ENCODE data around the gene CYFIP1.

Gene CYFIP1

DNA sequence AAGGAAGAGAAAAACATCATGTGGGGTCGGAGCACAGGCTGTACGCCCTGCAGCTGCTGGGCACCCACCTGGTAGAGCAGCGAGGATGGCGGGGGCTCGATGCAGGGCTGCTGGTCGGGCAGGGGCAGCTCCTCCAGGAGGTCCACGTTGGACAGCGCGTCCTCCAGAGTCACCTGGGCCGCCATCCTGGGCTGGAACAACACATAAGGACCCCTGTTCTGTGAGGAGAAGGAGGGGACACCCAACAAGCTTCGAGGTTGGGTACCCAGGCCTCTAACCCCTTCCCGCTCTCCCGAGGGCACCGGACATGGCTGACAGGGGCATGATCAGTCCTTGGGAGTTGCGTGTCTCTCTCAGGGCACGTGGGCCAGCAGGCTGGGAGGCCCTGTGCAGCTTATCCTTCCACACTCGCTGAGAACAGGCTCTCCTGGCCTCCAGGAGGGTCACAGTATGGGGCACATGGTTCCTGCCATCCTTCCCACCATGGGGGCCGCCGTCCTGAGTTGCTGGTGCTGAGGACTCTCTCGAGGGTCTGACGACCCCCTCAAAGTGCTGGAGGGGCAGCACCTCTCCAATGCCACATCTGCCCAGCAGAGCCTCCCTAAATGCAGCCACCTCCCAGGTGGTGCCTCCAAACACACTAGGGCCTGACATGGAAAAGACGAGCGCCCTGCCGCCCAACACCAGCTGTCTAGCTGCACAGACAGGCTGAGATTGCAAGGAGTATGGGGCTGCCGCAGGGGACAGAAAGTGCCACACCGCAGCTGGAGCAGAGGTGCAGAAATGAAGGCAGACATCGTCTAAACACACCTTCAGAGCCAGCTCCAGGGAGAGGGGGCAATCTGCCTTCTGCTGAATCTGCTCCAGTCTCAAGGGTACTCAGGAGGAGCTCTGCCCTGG is 32.8 kb downstream of the CYFIP1 start:
- H3K36me3 Mint-ChIP-seq = peaks cover 12% of the 10 kb centered on the region
- H3K4me1 Mint-ChIP-seq = peaks cover 20% of the 10 kb centered on the region
- ATAC-seq = no peak
- no peaks in the 10 kb centered on the region for H3K9me3 Mint-ChIP-seq
- no peak for DNase-seq (ENCODE audit: low spot score in 2 of 2)
- H3K27ac Mint-ChIP-seq = peak overlapping the region; percentile 21
- no peak overlapping the region for H3K4me3 Mint-ChIP-seq

DNA sequence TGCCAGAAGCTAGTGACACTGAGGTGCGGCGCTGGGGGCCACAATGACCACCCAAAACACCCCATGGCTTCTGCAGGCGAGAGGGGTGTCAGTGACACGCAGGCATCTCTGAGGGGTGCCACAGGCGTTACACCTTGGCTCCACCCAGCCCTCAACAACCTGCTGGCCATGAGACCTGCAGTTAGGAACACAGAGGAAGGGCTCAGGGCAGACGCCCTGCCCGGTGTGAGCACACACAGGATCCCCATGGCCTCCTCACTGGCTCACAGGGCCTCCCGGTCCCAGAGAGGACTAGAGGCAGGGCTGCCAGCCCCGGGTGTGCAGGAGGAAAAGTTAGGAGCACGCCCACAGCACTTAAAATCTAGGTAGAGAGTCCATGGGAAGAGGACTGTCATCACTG is 35.1 kb downstream of the CYFIP1 start:
- DNase-seq (ENCODE audit: low spot score in 2 of 2) (no peak), ATAC-seq (no peak)
- no peak overlapping the region for H3K4me3 Mint-ChIP-seq
- peaks cover 12% of the 10 kb centered on the region for H3K36me3 Mint-ChIP-seq
- no peaks in the 10 kb centered on the region for H3K9me3 Mint-ChIP-seq
- peaks cover 14% of the 10 kb centered on the region for H3K4me1 Mint-ChIP-seq
- no peak overlapping the region for H3K27ac Mint-ChIP-seq

DNA sequence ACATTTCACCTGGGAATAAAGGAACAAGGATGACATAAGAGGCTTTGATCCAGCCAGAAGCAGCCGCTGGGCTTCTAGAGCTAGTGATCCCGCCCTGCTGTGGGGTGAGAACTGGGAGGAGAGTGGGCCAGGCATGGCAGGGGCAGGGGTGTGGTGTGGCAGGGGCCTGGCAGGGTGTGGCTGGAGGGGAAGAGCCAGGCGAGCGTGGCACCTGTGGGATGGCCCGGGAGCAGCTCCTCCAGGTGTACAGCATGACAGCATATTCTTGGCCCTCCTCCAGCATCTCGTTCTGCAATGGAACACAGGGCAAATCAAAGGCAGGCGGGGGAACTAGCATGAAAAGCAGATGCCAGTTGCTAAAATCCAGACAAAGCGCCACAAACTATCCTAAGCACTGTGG is 35.5 kb downstream of the CYFIP1 start:
- DNase-seq (ENCODE audit: low spot score in 2 of 2) (no peak), ATAC-seq (no peak)
- Mint-ChIP-seq H3K9me3 (no peaks in the 10 kb centered on the region), H3K4me1 (peaks cover 12% of the 10 kb centered on the region), H3K36me3 (peaks cover 12% of the 10 kb centered on the region), H3K4me3 (no peak overlapping the region), H3K27ac (no peak overlapping the region)

DNA sequence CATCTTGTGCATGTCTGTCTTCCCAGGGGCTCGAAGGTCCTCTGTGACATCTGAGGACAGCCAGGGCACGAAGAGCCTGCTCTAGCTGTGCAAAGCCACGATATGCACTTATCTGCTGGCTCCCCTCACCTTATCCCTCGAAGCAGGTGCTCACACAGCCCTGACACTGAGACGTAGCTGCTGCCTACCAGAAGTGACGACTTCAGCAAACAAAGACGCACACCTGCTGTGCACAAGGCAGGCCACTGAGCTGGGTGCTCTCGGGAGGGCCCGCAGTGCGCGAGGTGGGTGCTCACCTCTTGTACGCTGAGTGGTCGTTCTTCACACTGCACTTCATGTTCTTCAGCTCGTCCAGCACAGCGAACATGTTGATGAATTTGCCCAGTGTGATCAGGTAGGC is 37.3 kb downstream of the CYFIP1 start:
- Mint-ChIP-seq H3K9me3 (no peaks in the 10 kb centered on the region), H3K27ac (no peak overlapping the region), H3K4me3 (no peak overlapping the region), H3K36me3 (peaks cover 26% of the 10 kb centered on the region), H3K4me1 (no peaks in the 10 kb centered on the region)
- DNase-seq (ENCODE audit: low spot score in 2 of 2) (no peak), ATAC-seq (no peak)

DNA sequence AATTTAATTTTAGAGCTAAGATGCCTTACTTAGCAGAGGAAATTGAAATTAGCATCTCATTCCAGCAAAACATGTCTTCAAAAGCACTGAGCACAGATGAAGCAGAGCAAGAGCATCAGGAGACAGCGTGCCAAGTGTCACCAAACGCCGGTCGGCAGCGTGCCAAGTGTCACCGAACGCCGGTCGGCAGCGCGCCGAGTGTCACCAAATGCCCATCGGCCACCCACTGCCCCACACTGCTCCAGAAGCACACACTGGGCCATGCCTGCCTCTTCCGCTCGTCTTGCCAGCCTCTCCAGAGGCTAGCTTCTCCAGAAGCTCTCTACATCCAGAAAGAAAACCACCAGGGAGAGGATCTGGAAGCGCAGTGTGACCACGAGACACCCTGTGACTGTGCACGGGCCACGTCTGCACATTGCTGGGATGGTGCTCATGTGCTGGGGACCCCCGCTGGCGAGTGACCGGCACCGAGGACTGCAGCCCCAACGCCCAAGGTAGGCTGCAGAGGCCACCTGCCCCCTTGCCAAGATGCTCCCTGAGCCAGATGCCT is 37.8 kb downstream of the CYFIP1 start:
- no peaks in the 10 kb centered on the region for H3K9me3 Mint-ChIP-seq
- H3K4me3 Mint-ChIP-seq = no peak overlapping the region
- ATAC-seq = no peak
- no peaks in the 10 kb centered on the region for H3K4me1 Mint-ChIP-seq
- no peak for DNase-seq (ENCODE audit: low spot score in 2 of 2)
- peaks cover 26% of the 10 kb centered on the region for H3K36me3 Mint-ChIP-seq
- no peak overlapping the region for H3K27ac Mint-ChIP-seq

DNA sequence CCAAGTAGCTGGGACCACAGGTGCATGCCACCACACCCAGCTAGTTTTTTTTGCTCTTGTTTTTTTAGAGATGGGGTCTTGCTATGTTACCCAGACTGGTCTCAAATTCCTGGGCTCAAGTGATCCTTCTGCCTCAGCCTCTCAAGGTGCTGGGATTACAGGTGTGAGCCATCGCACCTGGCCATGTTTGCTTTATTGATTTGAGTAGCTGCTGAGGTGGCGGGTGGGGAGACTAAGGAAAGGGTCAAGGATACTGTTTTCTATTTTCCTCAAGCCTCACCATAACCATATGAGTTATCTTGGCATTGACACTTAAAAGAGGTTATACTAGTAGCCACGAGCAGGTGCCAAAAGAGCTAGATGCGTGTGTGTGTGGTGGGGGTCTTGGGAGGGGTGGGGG is 39.0 kb downstream of the CYFIP1 start:
- peaks cover 38% of the 10 kb centered on the region for H3K36me3 Mint-ChIP-seq
- DNase-seq (ENCODE audit: low spot score in 2 of 2) = no peak
- H3K9me3 Mint-ChIP-seq = no peaks in the 10 kb centered on the region
- H3K4me3 Mint-ChIP-seq = no peak overlapping the region
- no peak for ATAC-seq
- H3K27ac Mint-ChIP-seq = no peak overlapping the region
- H3K4me1 Mint-ChIP-seq = no peaks in the 10 kb centered on the region

DNA sequence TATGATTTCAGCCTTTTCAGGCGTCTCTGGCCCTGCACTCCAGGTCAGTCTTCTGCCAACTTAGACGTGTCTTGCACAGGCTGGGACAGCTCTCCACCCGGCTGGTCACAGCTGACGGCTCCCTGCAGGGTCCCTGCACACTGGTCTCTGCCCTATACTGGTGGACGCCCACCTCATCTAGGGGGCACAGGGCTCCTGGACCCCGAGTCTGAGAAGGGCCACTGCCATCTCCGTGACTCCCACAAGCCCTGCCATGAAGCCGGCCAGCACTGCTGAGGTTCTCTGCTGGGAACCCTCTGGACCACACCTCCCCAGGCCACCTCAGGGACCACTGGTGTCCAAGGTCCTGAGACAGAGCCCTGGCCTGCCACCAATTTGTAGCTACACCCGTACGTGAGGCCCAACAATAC is 40.5 kb downstream of the CYFIP1 start:
- ATAC-seq (peak; percentile 12), DNase-seq (ENCODE audit: low spot score in 2 of 2) (no peak)
- Mint-ChIP-seq H3K4me3 (no peak overlapping the region), H3K4me1 (no peaks in the 10 kb centered on the region), H3K9me3 (no peaks in the 10 kb centered on the region), H3K27ac (no peak overlapping the region), H3K36me3 (peaks cover 46% of the 10 kb centered on the region)

DNA sequence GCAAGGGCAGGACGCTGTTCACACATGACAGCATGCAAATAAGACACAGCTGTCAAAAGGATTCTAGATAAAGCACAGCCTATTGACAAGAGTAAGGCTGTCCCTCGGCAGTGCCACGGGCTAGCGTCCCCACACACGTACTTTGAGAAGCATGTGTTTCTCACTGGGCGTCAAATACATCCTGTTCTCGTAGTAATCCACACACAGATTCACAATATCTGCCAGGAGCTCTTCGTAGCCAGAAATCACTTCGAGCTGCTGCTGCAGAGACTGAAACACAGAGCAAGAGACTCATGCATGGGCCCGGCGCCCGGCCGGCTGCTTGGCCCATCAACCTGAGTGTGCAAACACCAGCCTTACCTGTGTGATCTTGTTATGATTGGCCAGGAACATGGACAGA is 41.1 kb downstream of the CYFIP1 start:
- H3K36me3 Mint-ChIP-seq = peaks cover 45% of the 10 kb centered on the region
- H3K27ac Mint-ChIP-seq = no peak overlapping the region
- no peak overlapping the region for H3K4me3 Mint-ChIP-seq
- no peak for DNase-seq (ENCODE audit: low spot score in 2 of 2)
- H3K9me3 Mint-ChIP-seq = no peaks in the 10 kb centered on the region
- H3K4me1 Mint-ChIP-seq = no peaks in the 10 kb centered on the region
- no peak for ATAC-seq

DNA sequence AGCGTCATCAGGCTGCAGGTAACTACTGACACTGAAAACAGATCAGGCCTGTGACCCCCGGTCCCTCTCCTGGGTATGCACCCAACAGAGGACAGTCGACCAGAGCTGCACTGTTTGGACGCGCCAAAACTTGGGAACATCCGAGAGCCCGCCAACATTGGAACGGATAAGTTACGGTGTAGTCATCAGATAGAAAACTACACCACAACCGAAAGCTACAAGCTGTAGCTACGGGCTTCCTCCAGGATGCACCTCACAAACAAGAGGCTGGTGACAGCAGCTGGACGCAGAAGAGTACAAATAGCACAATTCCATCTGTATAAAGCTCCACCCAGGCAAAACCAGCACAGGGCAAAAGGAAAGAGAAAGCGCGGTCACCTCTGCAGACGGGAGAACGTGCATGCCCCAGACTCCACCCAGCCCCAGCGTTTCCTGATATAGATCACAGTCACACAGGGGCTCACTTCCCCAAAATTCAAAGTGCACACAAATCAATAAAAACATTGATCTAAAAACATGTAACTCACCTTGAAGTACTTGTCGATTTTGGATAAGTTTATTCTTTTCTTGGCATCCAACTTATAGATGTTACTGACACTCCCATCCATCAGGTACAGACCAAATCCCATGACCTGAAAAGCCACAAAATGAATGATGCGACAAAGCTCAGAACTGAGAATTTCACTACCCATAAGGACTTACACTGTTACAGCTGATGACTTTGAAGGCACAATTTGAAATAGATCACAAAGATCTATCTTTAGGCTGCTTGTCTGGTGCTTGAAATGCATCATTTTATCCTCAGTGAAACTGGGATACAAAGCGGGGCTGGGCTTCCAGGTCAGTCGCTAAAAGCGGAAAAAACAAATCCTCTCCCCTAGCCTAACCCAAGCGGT is 43.3 kb downstream of the CYFIP1 start:
- no peak overlapping the region for H3K4me3 Mint-ChIP-seq
- H3K4me1 Mint-ChIP-seq = no peaks in the 10 kb centered on the region
- peaks cover 46% of the 10 kb centered on the region for H3K36me3 Mint-ChIP-seq
- no peak for DNase-seq (ENCODE audit: low spot score in 2 of 2)
- H3K9me3 Mint-ChIP-seq = no peaks in the 10 kb centered on the region
- ATAC-seq = peak; percentile 29
- H3K27ac Mint-ChIP-seq = no peak overlapping the region

DNA sequence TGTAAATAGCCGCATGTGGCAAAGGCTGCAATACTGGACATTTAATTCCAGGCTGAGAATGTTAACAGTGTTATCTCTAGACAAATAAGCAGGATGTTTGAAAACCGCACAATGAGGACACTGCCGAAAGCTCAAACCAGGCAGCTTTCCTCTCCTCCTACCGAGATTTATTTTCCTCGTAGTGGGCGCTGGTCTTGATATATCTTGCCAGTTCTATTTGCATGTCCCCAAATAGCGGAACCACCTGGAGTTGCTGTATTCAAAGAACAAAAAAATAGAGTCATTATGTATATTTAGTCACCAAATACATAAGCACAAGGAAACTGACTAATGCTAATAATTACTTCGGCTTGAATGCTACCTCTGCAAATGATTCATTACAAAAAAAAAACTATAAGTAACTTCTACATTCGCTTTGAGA is 46.5 kb downstream of the CYFIP1 start:
- Mint-ChIP-seq H3K4me3 (no peak overlapping the region), H3K36me3 (peaks cover 48% of the 10 kb centered on the region), H3K4me1 (no peaks in the 10 kb centered on the region), H3K27ac (no peak overlapping the region), H3K9me3 (no peaks in the 10 kb centered on the region)
- DNase-seq (ENCODE audit: low spot score in 2 of 2) = no peak
- ATAC-seq = no peak

DNA sequence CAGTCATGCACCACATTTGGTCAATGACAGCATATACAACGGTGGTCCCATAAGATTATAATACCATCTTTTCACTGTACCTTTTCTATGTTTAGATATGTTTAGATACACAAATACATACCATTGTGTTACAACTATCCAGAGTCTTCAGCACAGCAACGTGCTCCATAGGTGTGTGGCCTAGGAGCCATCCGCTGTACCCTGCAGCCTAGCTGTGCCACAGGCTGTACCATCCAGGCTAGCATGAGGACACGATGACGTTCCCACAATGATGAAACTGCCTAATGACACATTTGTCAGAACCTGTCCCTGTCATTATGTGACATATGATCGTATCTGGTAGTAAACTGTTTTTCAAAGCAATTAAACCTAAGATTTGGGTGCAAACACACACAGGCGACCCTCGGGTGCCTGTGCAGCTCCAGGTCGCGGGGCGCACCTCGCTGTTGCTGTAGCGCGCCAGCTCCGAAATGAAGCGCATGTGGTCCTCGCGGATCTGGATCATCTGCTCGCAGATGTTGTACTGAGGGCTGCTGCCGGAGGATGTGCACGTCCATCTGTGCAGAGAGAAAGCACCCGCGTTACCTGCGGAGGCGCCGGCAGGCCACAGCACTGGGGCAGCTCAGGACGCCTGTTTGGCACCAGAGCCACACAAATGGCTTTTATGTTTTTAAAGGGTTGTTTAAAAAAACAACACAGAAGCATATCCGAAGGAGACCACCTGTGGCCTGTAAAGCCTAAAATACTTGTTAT is 48.2 kb downstream of the CYFIP1 start:
- H3K4me3 Mint-ChIP-seq = no peak overlapping the region
- peaks cover 37% of the 10 kb centered on the region for H3K36me3 Mint-ChIP-seq
- DNase-seq (ENCODE audit: low spot score in 2 of 2) (no peak), ATAC-seq (no peak)
- no peak overlapping the region for H3K27ac Mint-ChIP-seq
- no peaks in the 10 kb centered on the region for H3K4me1 Mint-ChIP-seq
- H3K9me3 Mint-ChIP-seq = no peaks in the 10 kb centered on the region

DNA sequence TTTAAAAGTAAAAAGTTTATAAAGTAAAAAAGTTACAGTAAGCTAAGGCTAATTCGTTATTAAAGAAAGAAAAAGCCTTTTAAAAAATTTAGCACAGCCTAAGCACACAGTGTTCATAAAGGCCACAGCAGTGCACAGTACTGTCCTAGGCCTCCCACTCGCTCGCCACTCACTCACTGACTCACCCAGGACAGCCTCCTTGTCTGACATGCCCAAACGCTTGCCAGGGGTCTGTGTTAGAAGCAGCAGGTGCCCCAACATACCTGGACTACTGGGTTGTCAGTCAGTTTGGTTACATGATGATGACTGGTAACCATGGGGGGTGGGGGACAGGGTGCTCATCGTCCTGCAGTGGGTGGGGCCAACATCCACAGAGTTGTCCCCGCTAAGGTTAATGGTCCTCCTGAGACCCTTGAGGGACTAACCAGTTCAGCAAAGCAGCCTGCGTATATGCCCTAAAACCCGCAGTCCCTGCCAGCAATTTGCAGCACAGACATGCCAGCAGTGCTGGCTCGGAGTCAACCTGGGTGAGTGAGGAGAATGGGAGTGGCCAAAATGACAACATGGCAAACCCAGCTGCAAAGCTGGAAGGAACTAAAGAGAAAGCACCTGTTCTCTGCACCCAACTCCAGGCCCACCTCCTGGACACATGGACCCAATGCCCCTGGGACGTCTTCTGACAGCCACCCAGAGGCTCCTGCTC is 49.2 kb downstream of the CYFIP1 start:
- H3K27ac Mint-ChIP-seq = no peak overlapping the region
- H3K9me3 Mint-ChIP-seq = no peaks in the 10 kb centered on the region
- ATAC-seq (peak; percentile 61), DNase-seq (ENCODE audit: low spot score in 2 of 2) (no peak)
- H3K36me3 Mint-ChIP-seq = peaks cover 27% of the 10 kb centered on the region
- H3K4me1 Mint-ChIP-seq = no peaks in the 10 kb centered on the region
- no peak overlapping the region for H3K4me3 Mint-ChIP-seq

DNA sequence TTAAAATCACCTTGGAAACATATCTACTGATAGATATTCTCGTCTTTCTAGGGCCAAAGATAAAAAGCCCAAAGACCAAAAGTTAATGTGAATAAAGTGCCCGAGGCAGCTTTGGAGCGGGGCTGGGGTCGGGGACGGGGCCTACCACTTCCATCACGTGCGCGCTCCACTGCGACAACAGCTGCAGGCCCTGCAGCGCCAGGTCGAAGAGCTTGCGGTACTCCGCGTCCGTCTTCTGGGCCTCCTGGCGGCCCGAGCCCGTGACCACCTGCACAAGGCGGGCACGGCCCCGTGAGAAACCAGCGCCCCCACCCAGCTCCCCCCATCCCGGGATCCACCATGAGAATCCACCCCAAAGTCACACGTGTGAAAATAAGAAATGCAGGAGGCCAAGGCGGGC is 52.4 kb downstream of the CYFIP1 start:
- DNase-seq (ENCODE audit: low spot score in 2 of 2) (no peak), ATAC-seq (no peak)
- Mint-ChIP-seq H3K4me3 (no peak overlapping the region), H3K36me3 (peaks cover 21% of the 10 kb centered on the region), H3K4me1 (no peaks in the 10 kb centered on the region), H3K27ac (no peak overlapping the region), H3K9me3 (no peaks in the 10 kb centered on the region)

DNA sequence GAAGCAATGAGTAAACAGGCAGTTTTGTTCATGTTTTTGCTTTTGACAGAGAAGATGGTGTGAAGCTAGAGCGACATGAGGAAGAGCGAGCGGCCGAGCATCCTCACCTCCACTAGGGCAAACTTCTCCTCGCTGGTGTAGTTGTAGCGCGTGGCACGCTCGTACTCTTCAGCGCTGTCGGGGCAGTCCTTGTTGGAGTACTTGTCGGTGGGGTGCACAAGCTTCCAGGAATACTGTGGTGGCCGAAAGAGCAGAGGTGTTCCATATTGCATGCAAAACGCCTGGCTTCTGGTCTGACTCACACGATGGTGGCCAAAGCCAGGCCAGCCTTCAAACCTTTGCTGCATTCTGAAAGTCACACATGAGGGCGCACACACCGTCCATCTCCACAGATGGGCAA is 54.3 kb downstream of the CYFIP1 start:
- no peaks in the 10 kb centered on the region for H3K9me3 Mint-ChIP-seq
- H3K4me3 Mint-ChIP-seq = no peak overlapping the region
- H3K4me1 Mint-ChIP-seq = no peaks in the 10 kb centered on the region
- no peak overlapping the region for H3K27ac Mint-ChIP-seq
- DNase-seq (ENCODE audit: low spot score in 2 of 2) (no peak), ATAC-seq (no peak)
- H3K36me3 Mint-ChIP-seq = peaks cover 15% of the 10 kb centered on the region

All from stimulated activated effector memory CD8-positive, alpha-beta T cell treated with anti-CD3 and anti-CD28 coated beads, Interleukin-12 subunit alpha, Interleukin-12 subunit beta, amount 100 ng/mL, for 72 hours (primary cell).